Neural cell (in vitro differentiated cells): ENCODE results near the gene SFRP2.

Experiments used
- CTCF ChIP-seq: fragments of 450-650 bp; IDR thresholded peaks from 2 replicates; pipeline ENCODE4 v1.5.1; 2014; ENCODE audit warnings: antibody characterized with exemption, mild to moderate bottlenecking, moderate library complexity; ENCODE audit not compliant: poor library complexity, severe bottlenecking
- EP300 ChIP-seq: fragments of 450-650 bp; conservative IDR thresholded peaks from 2 replicates; pipeline ENCODE4 v1.6.1; 2014; ENCODE audit warnings: antibody characterized with exemption, mild to moderate bottlenecking, moderate library complexity; ENCODE audit not compliant: poor library complexity, severe bottlenecking
- EZH2 ChIP-seq: fragments of 200-600, 300-800 bp; shearing (Covaris generic), sonication (generic); IDR thresholded peaks from 2 replicates; pipeline ENCODE4 v1.6.1; 2014; ENCODE audit warnings: antibody characterized with exemption, low read length, borderline replicate concordance, mild to moderate bottlenecking; ENCODE audit not compliant: insufficient read depth, poor library complexity, severe bottlenecking

GRCh38 chr4:153832054-153832453 is 43.2 kb upstream of the SFRP2 start:
- TF ChIP-seq EZH2, result no peak
- TF ChIP-seq CTCF, result no peak
- TF ChIP-seq EP300, result no peak
